ENCODE data around the gene PNPLA7.

GRCh38 chr9:137589441-137590122, 39.4 kb upstream of the PNPLA7 start:
- no peak for TF ChIP-seq EP300 (IDR thresholded peaks at IDR 0.05)
- TF ChIP-seq CTCF (IDR thresholded peaks at IDR 0.05): no peak
- TF ChIP-seq POLR2A (IDR thresholded peaks at IDR 0.05): no peak
